ENCODE data around the gene PEX10. TPM values are rescaled to one million over a fixed set of nuclear protein-coding genes. Genes with fewer than 3 reads are reported as not detected.

The PEX10 gene
- total and polyA plus RNA-seq, 10 of the 15 experiments (the other 5 are each of a cell fraction or from before 2014, with no cell fraction given), result 0.24 to 24.9 (median 16.8) TPM; not detected in 1

DNA sequence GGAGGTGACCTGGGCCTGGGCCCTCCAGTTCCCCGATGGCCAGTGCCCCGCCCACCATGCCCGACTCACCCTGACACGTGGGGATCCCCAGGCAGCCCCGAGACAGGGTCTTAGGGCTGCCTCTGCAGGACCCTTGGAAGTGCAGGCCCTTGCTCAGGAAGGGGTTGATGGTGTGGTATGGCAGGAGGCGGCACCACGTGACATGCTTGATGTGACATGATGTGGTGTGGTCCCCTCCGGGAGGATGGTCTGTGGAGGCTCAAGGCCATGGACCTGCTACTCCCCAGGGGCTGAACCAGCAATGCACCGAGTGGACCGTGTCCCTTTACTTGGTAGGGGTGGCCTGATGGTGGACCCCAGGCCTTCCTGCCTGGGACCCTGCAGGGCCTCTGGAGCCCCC lies 41.9 kb upstream of the PEX10 start:
- ChIA-PET RAD21 (ENCODE audit: unreplicated experiment) (no interaction called here), CTCF (no interaction called here), POLR2A (no interaction called here), SMC1A (ENCODE audit: uncharacterized antibody, unreplicated experiment) (no interaction called here)
- BruUV-seq (replicated peaks), result no TSS peak
- Histone ChIP-seq H3K9ac (ENCODE audit: control insufficient read depth, insufficient read depth, low read length) (no peak overlapping the region), H2AFZ (ENCODE audit: control insufficient read depth, low read depth, low read length) (no peak overlapping the region), H3K36me3 (ENCODE audit: control insufficient read depth in 2 of 2, insufficient read depth in 2 of 2, low read length in 1 of 2) (no peaks in the 10 kb centered on the region), H3K79me2 (ENCODE audit: control insufficient read depth, insufficient read depth, low read length) (no peaks in the 10 kb centered on the region), H3K9me3 (replicated peaks; ENCODE audit: control insufficient read depth, insufficient read depth, low read length) (no peaks in the 10 kb centered on the region), H4K20me1 (ENCODE audit: control insufficient read depth, insufficient read depth) (no peaks in the 10 kb centered on the region), H3K4me1 (ENCODE audit: control insufficient read depth, insufficient read depth, low read length) (no peaks in the 10 kb centered on the region), H3K4me2 (ENCODE audit: control insufficient read depth, insufficient read depth) (no peak overlapping the region), H3K27ac (ENCODE audit: control insufficient read depth, insufficient read depth) (no peak overlapping the region), H3K4me3 (no peak overlapping the region), H3K27me3 (replicated peaks in 1 of 2; ENCODE audit: control insufficient read depth in 2 of 2, insufficient read depth in 2 of 2, low read length in 1 of 2) (no peaks in the 10 kb centered on the region; a peak in 1 of 4 replicates)
- TF ChIP-seq SMAD1 (IDR thresholded peaks at IDR 0.05; ENCODE audit: low read depth, partially characterized antibody) (no peak), CHD4 (IDR thresholded peaks at IDR 0.05) (no peak), EZH2 (IDR thresholded peaks at IDR 0.05; ENCODE audit: borderline replicate concordance, control insufficient read depth, low read depth, low read length) (no peak), STAT3 (IDR thresholded peaks at IDR 0.05; ENCODE audit: low read depth, low read length) (no peak), JUND (IDR thresholded peaks at IDR 0.05; ENCODE audit: low read depth, low read length) (no peak), BMI1 (IDR thresholded peaks at IDR 0.05; ENCODE audit: borderline replicate concordance) (no peak), CBX3 (IDR thresholded peaks at IDR 0.05; ENCODE audit: borderline replicate concordance, low read depth) (no peak), EGR1 (IDR thresholded peaks at IDR 0.05; ENCODE audit: borderline replicate concordance in 1 of 2, low read depth in 2 of 2, low read length in 2 of 2) (no peak), RAD21 (IDR thresholded peaks at IDR 0.05; ENCODE audit: insufficient read depth, low read depth, low read length) (no peak), BRCA1 (IDR thresholded peaks at IDR 0.05; ENCODE audit: low read depth, low read length) (no peak)
- TF ChIP-seq, protein P1, sequence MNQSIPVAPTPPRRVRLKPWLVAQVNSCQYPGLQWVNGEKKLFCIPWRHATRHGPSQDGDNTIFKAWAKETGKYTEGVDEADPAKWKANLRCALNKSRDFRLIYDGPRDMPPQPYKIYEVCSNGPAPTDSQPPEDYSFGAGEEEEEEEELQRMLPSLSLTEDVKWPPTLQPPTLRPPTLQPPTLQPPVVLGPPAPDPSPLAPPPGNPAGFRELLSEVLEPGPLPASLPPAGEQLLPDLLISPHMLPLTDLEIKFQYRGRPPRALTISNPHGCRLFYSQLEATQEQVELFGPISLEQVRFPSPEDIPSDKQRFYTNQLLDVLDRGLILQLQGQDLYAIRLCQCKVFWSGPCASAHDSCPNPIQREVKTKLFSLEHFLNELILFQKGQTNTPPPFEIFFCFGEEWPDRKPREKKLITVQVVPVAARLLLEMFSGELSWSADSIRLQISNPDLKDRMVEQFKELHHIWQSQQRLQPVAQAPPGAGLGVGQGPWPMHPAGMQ (IDR thresholded peaks at IDR 0.05; ENCODE audit: borderline replicate concordance), result no peak
- TF ChIP-seq, protein P2, sequence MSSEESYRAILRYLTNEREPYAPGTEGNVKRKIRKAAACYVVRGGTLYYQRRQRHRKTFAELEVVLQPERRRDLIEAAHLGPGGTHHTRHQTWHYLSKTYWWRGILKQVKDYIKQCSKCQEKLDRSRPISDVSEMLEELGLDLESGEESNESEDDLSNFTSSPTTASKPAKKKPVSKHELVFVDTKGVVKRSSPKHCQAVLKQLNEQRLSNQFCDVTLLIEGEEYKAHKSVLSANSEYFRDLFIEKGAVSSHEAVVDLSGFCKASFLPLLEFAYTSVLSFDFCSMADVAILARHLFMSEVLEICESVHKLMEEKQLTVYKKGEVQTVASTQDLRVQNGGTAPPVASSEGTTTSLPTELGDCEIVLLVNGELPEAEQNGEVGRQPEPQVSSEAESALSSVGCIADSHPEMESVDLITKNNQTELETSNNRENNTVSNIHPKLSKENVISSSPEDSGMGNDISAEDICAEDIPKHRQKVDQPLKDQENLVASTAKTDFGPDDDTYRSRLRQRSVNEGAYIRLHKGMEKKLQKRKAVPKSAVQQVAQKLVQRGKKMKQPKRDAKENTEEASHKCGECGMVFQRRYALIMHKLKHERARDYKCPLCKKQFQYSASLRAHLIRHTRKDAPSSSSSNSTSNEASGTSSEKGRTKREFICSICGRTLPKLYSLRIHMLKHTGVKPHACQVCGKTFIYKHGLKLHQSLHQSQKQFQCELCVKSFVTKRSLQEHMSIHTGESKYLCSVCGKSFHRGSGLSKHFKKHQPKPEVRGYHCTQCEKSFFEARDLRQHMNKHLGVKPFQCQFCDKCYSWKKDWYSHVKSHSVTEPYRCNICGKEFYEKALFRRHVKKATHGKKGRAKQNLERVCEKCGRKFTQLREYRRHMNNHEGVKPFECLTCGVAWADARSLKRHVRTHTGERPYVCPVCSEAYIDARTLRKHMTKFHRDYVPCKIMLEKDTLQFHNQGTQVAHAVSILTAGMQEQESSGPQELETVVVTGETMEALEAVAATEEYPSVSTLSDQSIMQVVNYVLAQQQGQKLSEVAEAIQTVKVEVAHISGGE (CRISPR knock-in tag; IDR thresholded peaks at IDR 0.05), result no peak
- TF ChIP-seq, protein P3, sequence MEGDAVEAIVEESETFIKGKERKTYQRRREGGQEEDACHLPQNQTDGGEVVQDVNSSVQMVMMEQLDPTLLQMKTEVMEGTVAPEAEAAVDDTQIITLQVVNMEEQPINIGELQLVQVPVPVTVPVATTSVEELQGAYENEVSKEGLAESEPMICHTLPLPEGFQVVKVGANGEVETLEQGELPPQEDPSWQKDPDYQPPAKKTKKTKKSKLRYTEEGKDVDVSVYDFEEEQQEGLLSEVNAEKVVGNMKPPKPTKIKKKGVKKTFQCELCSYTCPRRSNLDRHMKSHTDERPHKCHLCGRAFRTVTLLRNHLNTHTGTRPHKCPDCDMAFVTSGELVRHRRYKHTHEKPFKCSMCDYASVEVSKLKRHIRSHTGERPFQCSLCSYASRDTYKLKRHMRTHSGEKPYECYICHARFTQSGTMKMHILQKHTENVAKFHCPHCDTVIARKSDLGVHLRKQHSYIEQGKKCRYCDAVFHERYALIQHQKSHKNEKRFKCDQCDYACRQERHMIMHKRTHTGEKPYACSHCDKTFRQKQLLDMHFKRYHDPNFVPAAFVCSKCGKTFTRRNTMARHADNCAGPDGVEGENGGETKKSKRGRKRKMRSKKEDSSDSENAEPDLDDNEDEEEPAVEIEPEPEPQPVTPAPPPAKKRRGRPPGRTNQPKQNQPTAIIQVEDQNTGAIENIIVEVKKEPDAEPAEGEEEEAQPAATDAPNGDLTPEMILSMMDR (IDR thresholded peaks at IDR 0.05 in 2 of 3, conservative IDR thresholded peaks at IDR 0.05 in 1 of 3; ENCODE audit: control insufficient read depth in 2 of 3, extremely low read depth in 1 of 3, insufficient read depth in 1 of 3, low read depth in 3 of 3, low read length in 3 of 3), result no peak
- WGBS (ENCODE audit: insufficient coverage, insufficient replicate concordance, low lambda C conversion rate, missing lambda C conversion rate), result 26% methylated on average over 10 of the region's 10 CpGs
- intact Hi-C loops (cut with micrococcal nuclease; ENCODE audit: unreplicated experiment), result no loop called here
- in situ Hi-C loops (cut with MboI), result no loop called here
- DNase-seq (ENCODE audit: low read depth, low spot score), result no peak
- ATAC-seq, result no peak
- no peak for FAIRE-seq
